Left lung (tissue), 10 donors: Measurements from ENCODE around the gene NOP10. TPM values are rescaled to one million over a fixed set of nuclear protein-coding genes. Genes with fewer than 3 reads are reported as not detected.

ENCODE experiments used
- ATAC-seq: fragments of 200-7000 bp; cut with Tn5 transposase; one replicate; pipeline ENCODE4 v1.9.1; 2020; ENCODE audit warnings: moderate library complexity
- DNase-seq, 4 donors: peaks; one replicate each; pipeline ENCODE4 v3.0.0-alpha.2; 2013 to 2020
- H3K27ac ChIP-seq, 2 donors: fragments of 200-600 bp; sonication (generic) in 1 of 2; one replicate each; pipeline versions ENCODE4 v1.5.0 to v1.8.0; 2020 to 2021
- H3K27me3 ChIP-seq, 2 donors: fragments of 200-600 bp; sonication (generic) in 1 of 2; one replicate each; pipeline versions ENCODE4 v1.5.0 to v1.8.0; 2020 to 2021
- H3K36me3 ChIP-seq, 2 donors: fragments of 200-600 bp; sonication (generic) in 1 of 2; one replicate each; pipeline versions ENCODE4 v1.5.0 to v1.8.0; 2020 to 2021
- H3K4me1 ChIP-seq, 2 donors: fragments of 200-600 bp; one replicate each; pipeline ENCODE4 v1.8.0; 2021
- H3K4me3 ChIP-seq, 2 donors: fragments of 200-600 bp; sonication (generic) in 1 of 2; one replicate each; pipeline versions ENCODE4 v1.5.0 to v1.8.0; 2020 to 2021; ENCODE audit warnings: mild to moderate bottlenecking in 1 of 2
- H3K9me3 ChIP-seq, 2 donors: fragments of 200-600 bp; sonication (generic) in 1 of 2; one replicate each; pipeline versions ENCODE4 v1.5.0 to v1.8.0; 2020 to 2021
- intact Hi-C, 2 donors: fragments of 100-400 bp; cut with DNase I; formaldehyde crosslinking; loops; one replicate each; pipeline versions ENCODE4 v1.11.2 to v1.14.2; 2022
- microRNA-seq, 2 donors: library from miRNA; unstranded; fragments of <30 nt; microRNA quantifications; one replicate each; pipeline ENCODE4, GENCODE V29; 2019
- polyA plus RNA-seq, 6 donors: library from polyadenylated mRNA; unstranded; fragments of 120-200 nt; gene quantifications; one replicate each; pipeline ENCODE4 v1.2.1, GENCODE V29; 2013; ENCODE audit not compliant: insufficient read length in 6 of 6
- total RNA-seq, 2 donors: library from RNA; stranded (reverse); fragmentation: NEBNext Ultra II Directional; extraction: Animal tissue kit (Norgen Biotek cat#: 25700); gene quantifications; one replicate each; pipeline ENCODE4 v1.2.1, GENCODE V29; 2021
- TF ChIP-seq, protein P1 (sequence below), 2 donors: fragments of 200-600 bp; sonication (generic) in 1 of 2; IDR thresholded peaks; one replicate each; pipeline versions ENCODE4 v1.5.0 to v1.8.0; 2021; ENCODE audit warnings: antibody characterized with exemption in 2 of 2
- donor health status: DM: no; HTN: yes; CAD: no.
- donor health status: DM: no; HTN: no; CAD: no.

NOP10 gene
- total and polyA plus RNA-seq, 8 donors: 99.8 to 188 (median 110) TPM

DNA sequence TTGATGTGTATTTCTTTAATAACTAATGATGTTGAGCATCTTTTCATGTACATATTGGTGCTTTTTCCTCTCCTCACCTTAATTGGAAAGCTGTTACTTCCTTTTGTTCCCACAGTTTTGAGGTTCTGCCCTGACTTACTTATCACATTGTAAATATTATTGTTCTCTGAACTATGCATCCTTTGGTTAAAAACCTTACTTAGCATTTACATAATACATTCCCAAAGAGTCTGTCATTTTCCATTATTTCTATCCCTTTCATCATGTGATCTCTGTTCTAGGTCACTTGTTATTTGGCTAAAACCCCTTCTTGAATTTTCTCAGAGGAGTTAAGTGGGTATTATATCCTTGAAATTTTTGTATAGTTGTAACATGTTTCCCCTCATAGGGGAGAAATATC, 38.3 kb downstream of the NOP10 start:
- Histone ChIP-seq H3K9me3 (no peaks in the 10 kb centered on the region), H3K4me1 (no peaks in the 10 kb centered on the region), H3K27ac (no peak overlapping the region), H3K27me3 (no peaks in the 10 kb centered on the region), H3K36me3 (no peaks in the 10 kb centered on the region), H3K4me3 (no peak overlapping the region)
- TF ChIP-seq, protein P1, sequence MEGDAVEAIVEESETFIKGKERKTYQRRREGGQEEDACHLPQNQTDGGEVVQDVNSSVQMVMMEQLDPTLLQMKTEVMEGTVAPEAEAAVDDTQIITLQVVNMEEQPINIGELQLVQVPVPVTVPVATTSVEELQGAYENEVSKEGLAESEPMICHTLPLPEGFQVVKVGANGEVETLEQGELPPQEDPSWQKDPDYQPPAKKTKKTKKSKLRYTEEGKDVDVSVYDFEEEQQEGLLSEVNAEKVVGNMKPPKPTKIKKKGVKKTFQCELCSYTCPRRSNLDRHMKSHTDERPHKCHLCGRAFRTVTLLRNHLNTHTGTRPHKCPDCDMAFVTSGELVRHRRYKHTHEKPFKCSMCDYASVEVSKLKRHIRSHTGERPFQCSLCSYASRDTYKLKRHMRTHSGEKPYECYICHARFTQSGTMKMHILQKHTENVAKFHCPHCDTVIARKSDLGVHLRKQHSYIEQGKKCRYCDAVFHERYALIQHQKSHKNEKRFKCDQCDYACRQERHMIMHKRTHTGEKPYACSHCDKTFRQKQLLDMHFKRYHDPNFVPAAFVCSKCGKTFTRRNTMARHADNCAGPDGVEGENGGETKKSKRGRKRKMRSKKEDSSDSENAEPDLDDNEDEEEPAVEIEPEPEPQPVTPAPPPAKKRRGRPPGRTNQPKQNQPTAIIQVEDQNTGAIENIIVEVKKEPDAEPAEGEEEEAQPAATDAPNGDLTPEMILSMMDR (IDR thresholded peaks at IDR 0.05): no peak
- no peak for DNase-seq
- no peak for ATAC-seq
- intact Hi-C loops: no loop called here

DNA sequence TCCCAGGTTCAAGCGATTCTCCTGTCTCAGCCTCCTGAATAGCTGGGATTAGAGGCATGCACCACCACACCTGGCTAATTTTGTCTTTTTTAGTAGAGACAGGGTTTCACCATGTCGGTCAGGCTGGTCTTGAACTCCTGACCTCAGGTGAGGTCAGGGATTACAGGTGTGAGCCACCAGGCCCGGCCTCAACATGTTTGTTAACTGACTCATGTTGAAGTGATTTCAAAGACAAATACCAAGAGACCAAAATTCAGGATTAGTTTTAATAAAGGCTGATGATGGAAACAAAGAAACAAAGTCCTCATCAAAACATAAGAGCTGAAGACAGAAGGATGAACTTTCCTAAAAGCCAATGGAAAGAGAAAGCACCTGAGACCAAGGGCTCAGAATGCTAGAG, 41.9 kb downstream of the NOP10 start:
- no peaks in the 10 kb centered on the region for H3K9me3 ChIP-seq
- H3K4me1 ChIP-seq: peaks cover 0 to 9% of the 10 kb centered on the region in 2 donors
- TF ChIP-seq, protein P1 (IDR thresholded peaks at IDR 0.05): no peak
- no peaks in the 10 kb centered on the region for H3K36me3 ChIP-seq
- H3K27ac ChIP-seq: no peak overlapping the region
- H3K4me3 ChIP-seq: no peak overlapping the region
- DNase-seq (no peak), ATAC-seq (no peak)
- no peaks in the 10 kb centered on the region for H3K27me3 ChIP-seq
- intact Hi-C loops: no loop called here

- TF ChIP-seq, protein P1 (IDR thresholded peaks at IDR 0.05): no peak
- Histone ChIP-seq H3K9me3 (no peaks in the 10 kb centered on the region), H3K27me3 (no peaks in the 10 kb centered on the region), H3K4me1 (peaks cover 0 to 9% of the 10 kb centered on the region in 2 donors), H3K27ac (no peak overlapping the region), H3K4me3 (no peak overlapping the region), H3K36me3 (peaks cover 0 to 12% of the 10 kb centered on the region in 2 donors)
- no peak for DNase-seq
- no peak for ATAC-seq
- intact Hi-C loops: no loop called here
Measured at GRCh38 chr15:34297059-34297458, 45.9 kb downstream of the NOP10 start.

DNA sequence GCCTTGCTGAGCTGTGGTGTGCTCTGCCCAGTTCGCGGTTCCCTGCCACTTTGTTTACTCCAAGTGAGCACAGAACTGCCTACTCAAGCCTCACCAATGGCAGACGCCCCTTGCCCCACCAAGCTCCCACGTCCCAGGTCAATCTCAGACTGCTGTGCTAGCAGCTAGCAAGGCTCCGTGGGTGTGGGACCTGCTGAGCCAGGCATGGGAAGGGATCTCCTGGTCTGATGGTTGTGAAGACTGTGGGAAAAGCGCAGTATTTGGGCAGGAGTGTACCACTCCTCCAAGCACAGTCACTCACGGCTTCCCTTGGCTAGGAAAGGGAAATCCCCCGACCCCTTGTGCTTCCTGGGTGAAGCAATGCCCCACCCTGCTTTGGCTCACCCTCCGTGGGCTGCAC, 50.3 kb downstream of the NOP10 start:
- H3K9me3 ChIP-seq: no peaks in the 10 kb centered on the region
- ATAC-seq: no peak
- no peak for DNase-seq
- H3K4me3 ChIP-seq: no peak overlapping the region
- no peak overlapping the region for H3K27ac ChIP-seq
- H3K36me3 ChIP-seq: peaks cover 0 to 15% of the 10 kb centered on the region in 2 donors
- H3K4me1 ChIP-seq: peaks cover 0 to 9% of the 10 kb centered on the region in 2 donors
- H3K27me3 ChIP-seq: no peaks in the 10 kb centered on the region
- TF ChIP-seq, protein P1 (IDR thresholded peaks at IDR 0.05): no peak
- intact Hi-C loops: no loop called here

Small RNAs within 50 kb of the gene (microRNA-seq; reads per million reads assigned to microRNA genes)
- gene MIR1233-1: 0 reads per million in 2 donors

Other genes with a start within 250 kb of the NOP10 start
- gene EMC7, start 241.3 kb downstream of the NOP10 start, total RNA-seq: 10 to 100 TPM; 76.2 to 87.5 TPM
- 10 to 100 TPM; 47.1 to 61.2 (median 52.6) TPM for gene EMC7, start 241.3 kb downstream of the NOP10 start, polyA plus RNA-seq
- 1 to 10 TPM; 1.1 to 1.8 TPM for gene PGBD4, start 241.1 kb downstream of the NOP10 start, total RNA-seq
- gene PGBD4, start 241.1 kb downstream of the NOP10 start, polyA plus RNA-seq: 1 to 10 TPM; 2.0 to 2.5 (median 2.2) TPM
- gene KATNBL1, start 133.0 kb downstream of the NOP10 start, total RNA-seq: 10 to 100 TPM; 37.4 to 53.8 TPM
- gene KATNBL1, start 133.0 kb downstream of the NOP10 start, polyA plus RNA-seq: 100 to 1,000 TPM in 3 of 6 donors, 10 to 100 TPM in 3; 75.2 to 112 (median 95.6) TPM
- gene EMC4, start 118.1 kb downstream of the NOP10 start, total RNA-seq: 10 to 100 TPM; 93.7 to 97.9 TPM
- gene EMC4, start 118.1 kb downstream of the NOP10 start, polyA plus RNA-seq: 100 to 1,000 TPM; 115 to 125 (median 124) TPM
- gene SLC12A6, start 5.4 kb downstream of the NOP10 start, total RNA-seq: 10 to 100 TPM; 25.3 to 47.4 TPM
- 10 to 100 TPM; 25.9 to 37.3 (median 29.7) TPM for gene SLC12A6, start 5.4 kb downstream of the NOP10 start, polyA plus RNA-seq
- not detected for gene NUTM1, start 179 bp upstream of the NOP10 start, total RNA-seq
- gene NUTM1, start 179 bp upstream of the NOP10 start, polyA plus RNA-seq: under 1 TPM in 3 of 6 donors, not detected in 3; 0.04 to 0.06 (median 0.04) TPM
- 10 to 100 TPM; 38.8 to 46.3 TPM for gene LPCAT4, start 24.1 kb upstream of the NOP10 start, total RNA-seq
- gene LPCAT4, start 24.1 kb upstream of the NOP10 start, polyA plus RNA-seq: 10 to 100 TPM; 34.9 to 53.0 (median 45.4) TPM
- 10 to 100 TPM; 25.4 to 47.7 TPM for gene GOLGA8A, start 94.7 kb upstream of the NOP10 start, total RNA-seq
- 100 to 1,000 TPM; 134 to 318 (median 254) TPM for gene GOLGA8A, start 94.7 kb upstream of the NOP10 start, polyA plus RNA-seq
- 10 to 100 TPM; 45.7 to 56.8 TPM for gene GOLGA8B, start 240.5 kb upstream of the NOP10 start, total RNA-seq
- 100 to 1,000 TPM; 132 to 223 (median 191) TPM for gene GOLGA8B, start 240.5 kb upstream of the NOP10 start, polyA plus RNA-seq